ENCODE measurements around the gene AIF1.

DNA sequence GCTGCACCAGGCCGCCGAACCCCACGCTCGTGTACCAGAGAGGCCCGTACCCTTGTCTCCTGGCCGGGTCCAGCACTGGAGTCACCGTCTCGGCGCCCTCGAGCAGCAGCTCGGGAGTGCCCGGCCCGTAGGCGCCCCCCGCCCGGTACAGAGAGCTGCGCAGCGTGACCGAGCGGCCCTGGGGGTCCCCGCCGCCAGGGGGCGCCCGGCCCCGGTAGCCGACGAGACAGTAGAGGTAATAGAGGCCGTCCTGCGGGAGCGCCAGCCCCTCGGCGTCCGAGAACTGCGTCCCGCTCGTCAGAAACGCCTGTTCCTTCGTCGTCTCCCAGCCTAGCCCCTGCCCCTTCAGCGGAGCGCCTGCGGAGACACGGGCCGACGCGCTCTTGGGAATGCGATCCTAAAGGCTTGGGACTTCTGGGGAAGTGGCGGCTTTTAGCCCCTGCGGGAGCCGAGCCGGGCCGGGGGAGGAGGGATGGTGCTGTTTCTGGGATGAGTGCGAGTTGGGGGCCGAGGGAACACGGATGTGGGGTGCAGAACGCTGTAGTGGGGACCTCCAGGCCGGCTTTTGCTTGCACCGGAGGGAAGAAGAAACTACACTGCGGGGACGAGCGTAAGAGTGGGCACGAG lies 34.1 kb upstream of the AIF1 start:
- TF ChIP-seq, protein P1, sequence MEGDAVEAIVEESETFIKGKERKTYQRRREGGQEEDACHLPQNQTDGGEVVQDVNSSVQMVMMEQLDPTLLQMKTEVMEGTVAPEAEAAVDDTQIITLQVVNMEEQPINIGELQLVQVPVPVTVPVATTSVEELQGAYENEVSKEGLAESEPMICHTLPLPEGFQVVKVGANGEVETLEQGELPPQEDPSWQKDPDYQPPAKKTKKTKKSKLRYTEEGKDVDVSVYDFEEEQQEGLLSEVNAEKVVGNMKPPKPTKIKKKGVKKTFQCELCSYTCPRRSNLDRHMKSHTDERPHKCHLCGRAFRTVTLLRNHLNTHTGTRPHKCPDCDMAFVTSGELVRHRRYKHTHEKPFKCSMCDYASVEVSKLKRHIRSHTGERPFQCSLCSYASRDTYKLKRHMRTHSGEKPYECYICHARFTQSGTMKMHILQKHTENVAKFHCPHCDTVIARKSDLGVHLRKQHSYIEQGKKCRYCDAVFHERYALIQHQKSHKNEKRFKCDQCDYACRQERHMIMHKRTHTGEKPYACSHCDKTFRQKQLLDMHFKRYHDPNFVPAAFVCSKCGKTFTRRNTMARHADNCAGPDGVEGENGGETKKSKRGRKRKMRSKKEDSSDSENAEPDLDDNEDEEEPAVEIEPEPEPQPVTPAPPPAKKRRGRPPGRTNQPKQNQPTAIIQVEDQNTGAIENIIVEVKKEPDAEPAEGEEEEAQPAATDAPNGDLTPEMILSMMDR (conservative IDR thresholded peaks at IDR 0.05; ENCODE audit: low read length), result peak; percentile 93
- no peak for TF ChIP-seq EZH2phosphoT487 (IDR thresholded peaks at IDR 0.05; ENCODE audit: borderline replicate concordance, low read depth, low read length)

Data from OCI-LY7 (cell line).